Suprapubic skin (tissue), 4 donors: ENCODE results near the gene GRIN2A.

ENCODE experiments used
- POLR2A ChIP-seq, 2 donors: fragments of 450-650 bp; IDR thresholded peaks; one replicate each; pipeline ENCODE4 v1.6.1; 2017; ENCODE audit warnings: antibody characterized with exemption in 2 of 2, mild to moderate bottlenecking in 2 of 2, moderate library complexity in 2 of 2
- POLR2AphosphoS5 ChIP-seq, 3 donors: sonication (generic); formaldehyde crosslinking; IDR thresholded peaks; one replicate each; pipeline ENCODE4 v1.6.1; 2017; ENCODE audit warnings: antibody characterized with exemption in 3 of 3
- TF ChIP-seq, protein P1 (sequence below), 2 donors: fragments of 200-600 bp in 1 of 2; fragments of 450-650 bp in 1 of 2; sonication (generic) in 1 of 2; IDR thresholded peaks; one replicate each; pipeline ENCODE4 v1.5.1; 2016 to 2019; ENCODE audit warnings: antibody characterized with exemption in 2 of 2, mild to moderate bottlenecking in 1 of 2, moderate library complexity in 1 of 2

DNA sequence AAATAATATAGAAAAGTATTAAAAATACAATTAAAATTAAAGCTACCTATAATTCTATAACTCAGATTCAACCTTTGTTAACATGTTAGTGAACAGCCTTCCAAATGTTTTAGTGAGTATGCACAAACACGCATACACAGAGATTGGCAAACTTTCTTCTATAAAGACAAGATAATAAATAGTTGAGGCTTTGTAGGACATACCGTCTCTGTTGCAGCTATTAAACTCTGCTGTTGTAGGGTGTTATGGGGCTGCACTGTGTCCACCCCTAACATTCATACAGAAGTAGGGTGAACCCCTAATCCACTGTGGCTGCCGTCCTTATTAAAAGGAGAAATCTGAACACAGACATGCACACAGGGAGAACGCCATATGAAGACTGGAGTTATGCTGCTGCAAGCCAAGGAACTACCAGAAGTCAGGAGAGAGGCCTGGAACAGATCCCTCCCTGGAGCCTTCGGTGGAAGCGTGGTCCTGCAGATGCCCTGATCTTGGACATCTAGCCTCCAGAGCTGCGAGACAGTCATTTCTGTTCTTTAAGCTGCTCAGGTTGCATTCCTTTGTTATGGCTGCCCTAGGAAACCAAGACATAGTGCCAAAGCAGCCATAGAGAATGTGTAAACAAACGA, 383.2 kb downstream of the GRIN2A start:
- no peak for TF ChIP-seq POLR2A (IDR thresholded peaks at IDR 0.05)
- no peak for TF ChIP-seq POLR2AphosphoS5 (IDR thresholded peaks at IDR 0.05)
- TF ChIP-seq, protein P1, sequence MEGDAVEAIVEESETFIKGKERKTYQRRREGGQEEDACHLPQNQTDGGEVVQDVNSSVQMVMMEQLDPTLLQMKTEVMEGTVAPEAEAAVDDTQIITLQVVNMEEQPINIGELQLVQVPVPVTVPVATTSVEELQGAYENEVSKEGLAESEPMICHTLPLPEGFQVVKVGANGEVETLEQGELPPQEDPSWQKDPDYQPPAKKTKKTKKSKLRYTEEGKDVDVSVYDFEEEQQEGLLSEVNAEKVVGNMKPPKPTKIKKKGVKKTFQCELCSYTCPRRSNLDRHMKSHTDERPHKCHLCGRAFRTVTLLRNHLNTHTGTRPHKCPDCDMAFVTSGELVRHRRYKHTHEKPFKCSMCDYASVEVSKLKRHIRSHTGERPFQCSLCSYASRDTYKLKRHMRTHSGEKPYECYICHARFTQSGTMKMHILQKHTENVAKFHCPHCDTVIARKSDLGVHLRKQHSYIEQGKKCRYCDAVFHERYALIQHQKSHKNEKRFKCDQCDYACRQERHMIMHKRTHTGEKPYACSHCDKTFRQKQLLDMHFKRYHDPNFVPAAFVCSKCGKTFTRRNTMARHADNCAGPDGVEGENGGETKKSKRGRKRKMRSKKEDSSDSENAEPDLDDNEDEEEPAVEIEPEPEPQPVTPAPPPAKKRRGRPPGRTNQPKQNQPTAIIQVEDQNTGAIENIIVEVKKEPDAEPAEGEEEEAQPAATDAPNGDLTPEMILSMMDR (IDR thresholded peaks at IDR 0.05), result no peak
